ENCODE data around the gene DNAH14. TPM values are rescaled to one million over a fixed set of nuclear protein-coding genes. Genes with fewer than 3 reads are reported as not detected.

The DNAH14 gene
- total RNA-seq, 1 experiment from 2014 or later = 39.7 TPM

DNA sequence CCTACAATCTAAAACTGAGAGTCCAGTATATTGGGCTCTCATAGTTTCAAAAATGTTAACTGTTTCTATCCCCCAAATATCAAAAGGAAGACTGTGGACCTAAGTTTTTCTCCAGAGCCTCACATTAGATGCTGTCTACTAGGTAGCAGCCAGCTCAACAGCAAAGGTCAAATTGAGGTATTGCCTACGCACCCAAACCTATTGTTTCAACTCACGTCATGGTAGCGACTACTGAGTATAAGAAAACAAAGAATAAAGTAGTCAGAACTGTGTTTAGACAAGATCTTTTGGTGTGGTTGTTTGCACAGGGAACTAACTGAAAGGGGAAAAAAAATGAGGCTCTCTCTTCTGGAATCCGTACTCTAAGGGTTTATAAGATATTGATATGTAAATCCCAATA is 325.2 kb downstream of the DNAH14 start:
- H3K27ac Mint-ChIP-seq = no peak overlapping the region
- no peaks in the 10 kb centered on the region for H3K36me3 Mint-ChIP-seq (ENCODE audit: insufficient read depth in 1 of 3, low read depth in 3 of 3)
- DNase-seq = no peak
- Histone ChIP-seq H3K4me2 (ENCODE audit: insufficient read depth, insufficient read length, low read length) (no peak overlapping the region), H3K27ac (ENCODE audit: insufficient read length, low read depth, low read length) (no peak overlapping the region), H3K23ac (ENCODE audit: insufficient read length, low read depth, low read length) (no peak overlapping the region), H2BK120ac (ENCODE audit: low read depth, low read length, poor library complexity, severe bottlenecking) (no peak overlapping the region), H3T11ph (ENCODE audit: low read length) (no peak overlapping the region), H2BK20ac (ENCODE audit: low read depth, low read length, poor library complexity, severe bottlenecking) (no peak overlapping the region), H2BK5ac (ENCODE audit: insufficient read length, low read length) (no peak overlapping the region), H3K79me2 (ENCODE audit: insufficient read depth, low read length) (no peaks in the 10 kb centered on the region), H3K23me2 (ENCODE audit: insufficient read length, low read depth, low read length, poor library complexity, severe bottlenecking) (no peaks in the 10 kb centered on the region), H2AK5ac (ENCODE audit: insufficient read length, low read length) (no peak overlapping the region), H4K20me1 (ENCODE audit: control insufficient read depth, insufficient read depth, insufficient read length) (no peaks in the 10 kb centered on the region), H3K14ac (ENCODE audit: insufficient read depth, low read length) (no peak overlapping the region), H3K9me3 (ENCODE audit: control insufficient read depth, low read depth, low read length) (no peaks in the 10 kb centered on the region), H4K91ac (ENCODE audit: insufficient read length, low read depth, low read length) (no peak overlapping the region), H3K9ac (ENCODE audit: extremely low read depth, insufficient read length, low read length) (no peak overlapping the region), H2BK12ac (ENCODE audit: insufficient read length, low read depth, low read length) (no peak overlapping the region), H3K27me3 (ENCODE audit: insufficient read depth, low read length) (no peaks in the 10 kb centered on the region), H3K79me1 (ENCODE audit: insufficient read depth, low read depth, low read length, poor library complexity, severe bottlenecking) (no peaks in the 10 kb centered on the region), H3K56ac (ENCODE audit: insufficient read length, low read depth, low read length) (no peak overlapping the region), H3K18ac (ENCODE audit: insufficient read length, low read depth, low read length) (no peak overlapping the region), H2BK15ac (ENCODE audit: low read depth, low read length) (no peak overlapping the region), H2AFZ (ENCODE audit: low read length) (no peak overlapping the region), H4K5ac (ENCODE audit: insufficient read length, low read depth, low read length) (no peak overlapping the region), H3K4ac (ENCODE audit: low read depth, low read length) (no peak overlapping the region), H3K4me1 (ENCODE audit: insufficient read depth, low read length) (no peaks in the 10 kb centered on the region), H4K8ac (replicated peaks; ENCODE audit: insufficient read length, low read depth, low read length) (no peak overlapping the region)
- no peaks in the 10 kb centered on the region for H3K27me3 Mint-ChIP-seq (ENCODE audit: low read depth)
- H3K9me3 Mint-ChIP-seq = peaks cover 0 to 2% of the 10 kb centered on the region in 2 experiments; a peak in 1 of 5 replicates
- H3K4me3 Mint-ChIP-seq = no peak overlapping the region
- TF ChIP-seq, protein P1, sequence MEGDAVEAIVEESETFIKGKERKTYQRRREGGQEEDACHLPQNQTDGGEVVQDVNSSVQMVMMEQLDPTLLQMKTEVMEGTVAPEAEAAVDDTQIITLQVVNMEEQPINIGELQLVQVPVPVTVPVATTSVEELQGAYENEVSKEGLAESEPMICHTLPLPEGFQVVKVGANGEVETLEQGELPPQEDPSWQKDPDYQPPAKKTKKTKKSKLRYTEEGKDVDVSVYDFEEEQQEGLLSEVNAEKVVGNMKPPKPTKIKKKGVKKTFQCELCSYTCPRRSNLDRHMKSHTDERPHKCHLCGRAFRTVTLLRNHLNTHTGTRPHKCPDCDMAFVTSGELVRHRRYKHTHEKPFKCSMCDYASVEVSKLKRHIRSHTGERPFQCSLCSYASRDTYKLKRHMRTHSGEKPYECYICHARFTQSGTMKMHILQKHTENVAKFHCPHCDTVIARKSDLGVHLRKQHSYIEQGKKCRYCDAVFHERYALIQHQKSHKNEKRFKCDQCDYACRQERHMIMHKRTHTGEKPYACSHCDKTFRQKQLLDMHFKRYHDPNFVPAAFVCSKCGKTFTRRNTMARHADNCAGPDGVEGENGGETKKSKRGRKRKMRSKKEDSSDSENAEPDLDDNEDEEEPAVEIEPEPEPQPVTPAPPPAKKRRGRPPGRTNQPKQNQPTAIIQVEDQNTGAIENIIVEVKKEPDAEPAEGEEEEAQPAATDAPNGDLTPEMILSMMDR (conservative IDR thresholded peaks at IDR 0.05) = no peak
- WGBS (ENCODE audit: extremely low coverage, insufficient read length, low lambda C conversion rate) = no CpG with 5 or more reads among the region's 4 CpGs
- no peaks in the 10 kb centered on the region for H3K4me1 Mint-ChIP-seq
